Measurements from ENCODE around the gene LCE1E.

The LCE1E gene

GRCh38 chr1:152786077-152786476 lies at the start of gene LCE1E:
Gene LCE1E, plus strand, starts transcription at chr1:152786257. Its CDS starts 1,043 bp downstream, at chr1:152787300.
- no peak for DNase-seq (ENCODE audit: low spot score)

GRCh38 chr1:152737997-152738396 lies 48.1 kb upstream of the LCE1E start:
- no peak for DNase-seq (ENCODE audit: low spot score)

GRCh38 chr1:152739841-152740240 lies 46.2 kb upstream of the LCE1E start:
- DNase-seq (ENCODE audit: low spot score), result no peak

GRCh38 chr1:152741656-152742055 lies 44.4 kb upstream of the LCE1E start:
- DNase-seq (ENCODE audit: low spot score), result no peak

GRCh38 chr1:152743371-152744145 lies 42.5 kb upstream of the LCE1E start:
- no peak for DNase-seq (ENCODE audit: low spot score)

- no peak for DNase-seq (ENCODE audit: low spot score)
Measured at GRCh38 chr1:152745289-152745704, 40.8 kb upstream of the LCE1E start.

- no peak for DNase-seq (ENCODE audit: low spot score)
Measured at GRCh38 chr1:152745765-152746444, 40.2 kb upstream of the LCE1E start.

- DNase-seq (ENCODE audit: low spot score), result no peak
Measured at GRCh38 chr1:152747831-152748230, 38.2 kb upstream of the LCE1E start.

- no peak for DNase-seq (ENCODE audit: low spot score)
Measured at GRCh38 chr1:152752225-152752624, 33.8 kb upstream of the LCE1E start.

GRCh38 chr1:152753586-152753985 lies 32.5 kb upstream of the LCE1E start:
- no peak for DNase-seq (ENCODE audit: low spot score)

- DNase-seq (ENCODE audit: low spot score), result no peak
Measured at GRCh38 chr1:152756872-152757271, 29.2 kb upstream of the LCE1E start.

- no peak for DNase-seq (ENCODE audit: low spot score)
Measured at GRCh38 chr1:152757747-152758146, 28.3 kb upstream of the LCE1E start, which contains the start of gene KPRP. Gene KPRP, plus strand, starts transcription at chr1:152758025. Its CDS starts 1,564 bp downstream, at chr1:152759589.

- no peak for DNase-seq (ENCODE audit: low spot score)
Measured at GRCh38 chr1:152758636-152759035, 27.4 kb upstream of the LCE1E start.

GRCh38 chr1:152759453-152760173 lies 26.4 kb upstream of the LCE1E start:
- DNase-seq (ENCODE audit: low spot score), result no peak

GRCh38 chr1:152760551-152761190 lies 25.4 kb upstream of the LCE1E start:
- no peak for DNase-seq (ENCODE audit: low spot score)

- no peak for DNase-seq (ENCODE audit: low spot score)
Measured at GRCh38 chr1:152761609-152762213, 24.3 kb upstream of the LCE1E start.

- no peak for DNase-seq (ENCODE audit: low spot score)
Measured at GRCh38 chr1:152768847-152769533, 17.1 kb upstream of the LCE1E start.

- DNase-seq (ENCODE audit: low spot score), result no peak
Measured at GRCh38 chr1:152770411-152770810, 15.6 kb upstream of the LCE1E start.

GRCh38 chr1:152774875-152775274 lies 11.2 kb upstream of the LCE1E start, which contains the start of gene LCE1F:
Gene LCE1F, plus strand, starts transcription at chr1:152775140. Its CDS starts 1,232 bp downstream, at chr1:152776372.
- DNase-seq (ENCODE audit: low spot score), result no peak

GRCh38 chr1:152776361-152776760 lies 9.7 kb upstream of the LCE1E start:
- no peak for DNase-seq (ENCODE audit: low spot score)

- no peak for DNase-seq (ENCODE audit: low spot score)
Measured at GRCh38 chr1:152777510-152778137, 8.4 kb upstream of the LCE1E start.

Data from CD4-positive, alpha-beta T cell treated with Interleukin-2 at 100 ng/mL for 4 hours (primary cell).